Measurements from ENCODE around the gene IER5L. TPM values are rescaled to one million over a fixed set of nuclear protein-coding genes. Genes with fewer than 3 reads are reported as not detected.
A peak's percentile ranks its signal among the peaks of the same experiment; 100 is the strongest.

Gene IER5L
- total and polyA plus RNA-seq, 2 experiments from 2014 or later, result 21.5 to 77.4 TPM

- H3K27me3 ChIP-seq, result no peaks in the 10 kb centered on the region
- H3K4me1 ChIP-seq (ENCODE audit: low read depth), result peaks cover 71% of the 10 kb centered on the region
- H3K9me3 ChIP-seq (ENCODE audit: low read depth), result no peaks in the 10 kb centered on the region
- H3K36me3 ChIP-seq, result peaks cover 9% of the 10 kb centered on the region
- peak overlapping the region; percentile 99 for H3K27ac ChIP-seq
- no peak for DNase-seq (ENCODE audit: low read depth in 1 of 2, low spot score in 1 of 2)
- peak overlapping the region; percentile 41 for H3K4me3 ChIP-seq
- TF ChIP-seq CTCF (IDR thresholded peaks at IDR 0.05; ENCODE audit: low read depth, low read length), result no peak
Measured at GRCh38 chr9:129142138-129142935, 35.7 kb downstream of the IER5L start.

GRCh38 chr9:129141066-129142041 is 36.7 kb downstream of the IER5L start:
- Histone ChIP-seq H3K4me1 (ENCODE audit: low read depth) (peaks cover 62% of the 10 kb centered on the region), H3K4me3 (peak overlapping the region; percentile 41), H3K9me3 (ENCODE audit: low read depth) (no peaks in the 10 kb centered on the region), H3K27ac (peak overlapping the region; percentile 99), H3K36me3 (peaks cover 9% of the 10 kb centered on the region), H3K27me3 (no peaks in the 10 kb centered on the region)
- peak in 1 of 2 donors; percentile 93 for DNase-seq (ENCODE audit: low read depth in 1 of 2, low spot score in 1 of 2)
- no peak for TF ChIP-seq CTCF (IDR thresholded peaks at IDR 0.05; ENCODE audit: low read depth, low read length)

GRCh38 chr9:129140397-129141065 is 37.5 kb downstream of the IER5L start:
- Histone ChIP-seq H3K4me3 (peak overlapping the region; percentile 41), H3K36me3 (peaks cover 9% of the 10 kb centered on the region), H3K27me3 (no peaks in the 10 kb centered on the region), H3K4me1 (ENCODE audit: low read depth) (peaks cover 54% of the 10 kb centered on the region), H3K9me3 (ENCODE audit: low read depth) (no peaks in the 10 kb centered on the region), H3K27ac (peak overlapping the region; percentile 99)
- peak in 1 of 2 donors; percentile 62 for DNase-seq (ENCODE audit: low read depth in 1 of 2, low spot score in 1 of 2)
- no peak for TF ChIP-seq CTCF (IDR thresholded peaks at IDR 0.05; ENCODE audit: low read depth, low read length)

- Histone ChIP-seq H3K4me1 (ENCODE audit: low read depth) (peaks cover 49% of the 10 kb centered on the region), H3K9me3 (ENCODE audit: low read depth) (no peaks in the 10 kb centered on the region), H3K4me3 (peak overlapping the region; percentile 41), H3K27ac (peak overlapping the region; percentile 99), H3K27me3 (no peaks in the 10 kb centered on the region), H3K36me3 (peaks cover 9% of the 10 kb centered on the region)
- DNase-seq (ENCODE audit: low read depth in 1 of 2, low spot score in 1 of 2), result peak; percentile 95 to 100
- TF ChIP-seq CTCF (IDR thresholded peaks at IDR 0.05; ENCODE audit: low read depth, low read length), result no peak
Measured at GRCh38 chr9:129139993-129140396, 38.1 kb downstream of the IER5L start.
